GM12891 (cell line): ENCODE results near the gene CALCOCO1.

Source experiments
- POLR2A ChIP-seq: IDR thresholded peaks from 2 replicates; pipeline ENCODE4 v1.6.1; 2011; ENCODE audit warnings: low read depth, low read length, control low read depth
- POLR2AphosphoS5 ChIP-seq: IDR thresholded peaks from 2 replicates; pipeline ENCODE4 v1.6.1; 2011; ENCODE audit warnings: low read depth, low read length, control low read depth
- POU2F2 ChIP-seq: IDR thresholded peaks from 2 replicates; pipeline ENCODE4 v1.6.1; 2011; ENCODE audit warnings: low read depth, mild to moderate bottlenecking, control low read depth, low read length, moderate library complexity
- SPI1 ChIP-seq: IDR thresholded peaks from 2 replicates; pipeline ENCODE4 v1.6.1; 2011; ENCODE audit warnings: low read depth, low read length, control low read depth
- TAF1 ChIP-seq: IDR thresholded peaks from 2 replicates; pipeline ENCODE4 v1.6.1; 2011; ENCODE audit warnings: low read depth, low read length, control low read depth

DNA sequence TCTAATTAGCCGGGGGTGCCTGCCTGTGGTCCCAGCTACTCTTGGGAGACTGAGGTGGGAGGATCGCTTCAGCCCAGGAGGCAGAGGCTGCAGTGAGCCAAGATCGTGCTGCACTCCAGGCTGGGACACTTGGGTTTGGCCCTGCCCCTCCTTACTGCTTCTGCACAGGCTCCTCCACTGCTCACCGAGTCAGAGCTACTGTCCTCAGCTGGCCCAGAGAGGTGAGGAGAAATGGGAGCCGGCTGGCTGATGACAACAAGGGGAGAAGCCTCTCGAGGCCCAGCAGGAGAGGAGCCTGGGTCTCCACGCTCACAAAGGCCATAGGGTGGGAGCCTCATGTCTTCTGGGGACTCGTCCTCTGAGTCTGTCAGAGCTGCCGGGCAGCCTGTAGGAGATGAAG lies 13.7 kb downstream of the CALCOCO1 start:
- no peak for TF ChIP-seq POLR2AphosphoS5
- no peak for TF ChIP-seq POLR2A
- TF ChIP-seq TAF1, result no peak
- no peak for TF ChIP-seq SPI1
- no peak for TF ChIP-seq POU2F2
